T-helper 2 cell (primary cell): ENCODE measurements around the gene HPSE2.
"Not testable (repeated sequence)": the region's sequence is repeated elsewhere in the genome, so short reads cannot be mapped to it uniquely, and the experiment has no call there.

Experiments used
- DNase-seq, 5 experiments: peaks; one replicate each; pipeline versions ENCODE4 v3.0.0 to v3.0.0-alpha.2; 2012 to 2022

Gene HPSE2

DNA sequence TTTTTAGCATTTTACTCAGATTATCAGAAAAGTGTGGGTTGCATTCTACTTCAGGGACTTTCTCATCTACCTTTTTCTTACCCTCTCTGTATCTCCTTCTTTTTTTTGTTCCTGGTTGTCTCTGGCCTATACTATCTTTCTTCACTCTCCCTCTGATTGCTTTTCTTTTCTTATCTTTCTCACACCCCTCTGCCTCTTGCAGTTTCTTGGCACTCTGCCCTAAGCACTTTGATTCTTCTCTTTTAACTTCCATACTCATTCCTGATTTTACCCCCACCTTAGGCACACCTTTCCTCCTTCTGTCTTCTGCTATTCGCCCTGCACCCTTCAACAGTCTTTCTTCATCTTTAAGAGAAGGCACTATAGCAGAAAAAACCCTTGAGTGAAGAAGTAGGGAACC, 696.1 kb downstream of the HPSE2 start:
- DNase-seq, result no peak

- DNase-seq, result no peak
Observed at GRCh38 chr10:98538472-98538871, 697.2 kb downstream of the HPSE2 start.

DNA sequence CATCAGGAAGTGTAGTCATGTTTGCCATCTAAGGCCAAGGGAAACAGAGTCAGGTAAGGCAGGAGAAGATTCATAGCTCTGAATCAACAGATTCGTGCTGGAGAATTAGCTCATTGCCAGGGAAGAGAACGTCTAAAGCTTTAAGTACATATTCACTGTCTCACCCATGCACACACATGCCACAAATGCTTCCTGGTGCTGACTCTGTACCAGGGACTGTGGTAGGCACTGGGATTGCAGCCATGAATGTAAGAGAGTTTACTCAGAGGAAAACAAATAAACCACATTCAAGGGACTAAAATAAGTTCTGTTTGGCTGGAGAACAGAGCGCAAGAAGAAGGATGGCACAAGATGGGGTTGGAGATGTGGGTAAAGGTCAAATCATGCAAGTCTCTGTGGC, 699.1 kb downstream of the HPSE2 start:
- no peak for DNase-seq

GRCh38 chr10:98533746-98534445, 701.8 kb downstream of the HPSE2 start:
- no peak for DNase-seq

- DNase-seq, result no peak
Observed at GRCh38 chr10:98533241-98533640, 702.4 kb downstream of the HPSE2 start.

- no peak for DNase-seq
Observed at GRCh38 chr10:98528805-98529183, 706.9 kb downstream of the HPSE2 start.

- no peak for DNase-seq
Observed at GRCh38 chr10:98528166-98528804, 707.4 kb downstream of the HPSE2 start.

DNA sequence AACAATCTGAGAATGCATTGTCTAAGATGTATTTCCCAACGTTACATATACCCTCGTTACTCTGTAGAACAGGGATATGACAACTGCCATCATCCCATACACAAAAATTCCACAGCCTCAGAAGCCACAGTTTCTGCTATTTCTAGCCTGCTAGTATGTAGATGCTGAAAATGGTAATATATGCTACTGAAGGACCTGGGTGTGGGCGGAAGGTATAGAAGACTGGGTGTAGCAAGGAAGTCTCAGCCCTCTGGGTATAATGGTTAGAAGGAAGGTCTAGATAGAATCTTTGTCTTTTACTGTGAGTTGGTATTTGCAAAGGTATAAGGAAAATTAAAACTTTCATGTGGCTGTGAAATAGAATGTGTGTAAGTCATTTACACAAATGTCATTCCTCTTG, 709.7 kb downstream of the HPSE2 start:
- DNase-seq, result no peak

- DNase-seq, result no peak
Observed at GRCh38 chr10:98524124-98524523, 711.5 kb downstream of the HPSE2 start.

DNA sequence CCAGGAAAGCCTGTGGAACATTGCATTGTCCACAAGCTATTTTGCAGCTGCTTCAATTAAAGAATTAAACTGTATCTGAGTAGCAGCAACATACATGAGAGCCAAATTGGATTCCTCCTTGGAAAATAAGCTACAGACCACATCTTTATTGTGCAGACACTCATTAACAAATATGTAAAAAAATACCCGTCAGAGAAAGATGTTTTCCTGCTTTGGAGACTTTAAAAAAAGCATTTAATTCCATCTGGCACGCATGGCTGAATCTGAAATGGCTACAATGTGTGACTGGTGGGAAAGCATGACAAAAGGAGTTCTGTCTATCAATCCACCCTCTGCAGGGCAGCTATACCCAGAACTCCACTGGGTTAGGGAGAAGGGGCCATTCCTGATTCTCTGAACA, 715.8 kb downstream of the HPSE2 start:
- DNase-seq, result no peak

DNA sequence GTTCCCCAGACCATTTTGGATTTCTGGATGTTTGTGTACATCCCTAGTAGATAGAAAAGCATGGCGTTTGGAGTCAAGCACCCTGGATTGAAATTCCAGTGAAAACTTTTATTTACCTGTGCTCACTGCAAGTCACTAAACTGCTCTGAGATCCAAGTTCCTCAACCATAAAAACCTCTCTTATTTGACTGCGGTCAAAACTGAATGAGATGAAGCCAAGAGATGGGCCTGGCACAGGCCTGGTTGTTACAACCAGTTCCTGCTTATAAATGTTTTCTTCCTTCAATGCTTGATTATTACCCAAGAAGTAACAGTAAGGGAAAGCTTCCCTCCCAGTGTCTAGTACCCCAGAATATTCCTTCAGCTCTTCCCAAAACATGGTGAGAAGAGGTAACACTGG, 718.0 kb downstream of the HPSE2 start:
- no peak for DNase-seq

GRCh38 chr10:98516352-98516751, 719.3 kb downstream of the HPSE2 start:
- DNase-seq, result no peak

GRCh38 chr10:98513704-98514103, 721.9 kb downstream of the HPSE2 start:
- DNase-seq, result no peak

DNA sequence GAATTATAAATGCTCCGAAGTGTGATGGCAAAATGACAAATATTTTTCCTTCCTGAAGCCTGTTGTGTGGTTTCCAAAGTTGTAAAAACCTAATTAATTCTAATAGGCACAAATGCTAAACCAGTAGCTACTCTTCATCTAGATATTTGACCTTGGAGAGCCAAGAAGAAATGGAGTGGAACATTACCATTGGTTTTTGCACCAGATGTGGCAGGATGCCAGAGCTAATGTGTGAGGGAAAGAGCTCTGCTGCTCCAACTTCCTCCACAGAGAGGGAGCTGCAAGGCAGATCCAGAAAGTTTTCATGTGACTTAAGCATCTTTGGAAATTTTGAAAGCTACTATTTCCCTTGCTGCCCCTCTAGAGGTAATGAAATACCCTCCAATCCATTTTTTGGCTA, 723.8 kb downstream of the HPSE2 start:
- no peak for DNase-seq

DNA sequence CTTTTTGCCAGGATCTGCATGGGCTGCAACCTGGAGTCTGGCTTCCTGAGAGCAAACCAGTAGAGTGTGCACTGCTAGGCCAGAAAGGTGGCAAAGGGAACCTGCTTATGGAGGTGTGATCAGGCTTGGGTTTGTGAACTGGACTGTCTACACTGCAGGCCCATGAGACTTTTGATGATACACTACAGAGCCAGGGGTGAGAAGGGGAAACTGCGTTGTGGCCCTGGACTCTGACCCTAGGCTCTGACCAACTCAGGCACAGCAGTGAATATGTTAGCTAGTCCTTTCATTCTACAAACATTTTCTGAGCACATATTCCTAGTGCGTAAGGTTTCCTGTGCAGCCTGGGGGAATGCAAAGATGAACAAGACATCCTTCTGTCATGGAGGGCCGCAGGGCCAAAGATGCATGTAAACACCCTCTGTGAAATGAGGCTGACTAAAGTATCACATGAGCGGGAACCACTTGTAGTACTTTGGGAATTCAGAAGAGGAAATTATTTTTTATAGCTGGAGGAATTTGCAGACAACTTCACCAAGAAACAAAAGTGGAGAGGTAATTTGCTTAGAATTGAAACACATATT, 725.1 kb downstream of the HPSE2 start:
- no peak for DNase-seq

DNA sequence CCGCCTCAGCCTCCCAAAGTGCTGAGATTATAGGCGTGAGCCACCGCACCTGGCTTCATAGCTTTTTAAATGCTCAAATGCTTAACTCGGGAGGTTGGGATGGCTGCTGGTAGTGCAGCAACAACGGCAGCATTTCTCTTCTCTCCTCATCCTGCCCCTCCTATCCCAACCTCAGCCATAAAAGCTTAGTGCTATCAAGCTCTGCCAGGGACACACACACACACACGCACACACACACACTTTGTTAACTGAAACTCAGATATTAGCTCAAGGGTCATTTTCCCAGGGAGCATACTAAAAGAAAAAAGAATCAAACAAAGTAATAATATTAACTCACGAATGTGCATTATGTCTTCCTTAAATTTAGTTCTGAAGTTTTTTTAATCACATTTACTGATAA, 725.9 kb downstream of the HPSE2 start:
- DNase-seq, result no peak

DNA sequence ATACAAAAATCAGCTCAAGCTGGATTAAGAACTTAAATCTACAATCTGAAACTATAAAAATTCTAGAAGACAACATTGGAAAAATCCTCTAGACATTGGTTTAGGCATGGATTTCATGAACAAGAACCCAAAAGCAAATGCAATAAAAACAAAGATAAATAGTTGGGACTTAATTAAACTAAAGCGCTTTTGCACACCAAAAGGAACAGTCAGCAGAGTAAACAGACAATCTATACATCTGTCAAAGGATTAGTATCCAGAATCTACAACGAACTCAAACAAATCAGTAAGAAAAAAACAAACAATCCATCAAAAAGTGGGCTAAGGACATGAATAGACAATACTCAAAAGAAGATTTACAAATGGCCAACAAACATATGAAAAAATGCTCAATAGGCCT, 733.1 kb downstream of the HPSE2 start:
- not testable (repeated sequence) for DNase-seq

DNA sequence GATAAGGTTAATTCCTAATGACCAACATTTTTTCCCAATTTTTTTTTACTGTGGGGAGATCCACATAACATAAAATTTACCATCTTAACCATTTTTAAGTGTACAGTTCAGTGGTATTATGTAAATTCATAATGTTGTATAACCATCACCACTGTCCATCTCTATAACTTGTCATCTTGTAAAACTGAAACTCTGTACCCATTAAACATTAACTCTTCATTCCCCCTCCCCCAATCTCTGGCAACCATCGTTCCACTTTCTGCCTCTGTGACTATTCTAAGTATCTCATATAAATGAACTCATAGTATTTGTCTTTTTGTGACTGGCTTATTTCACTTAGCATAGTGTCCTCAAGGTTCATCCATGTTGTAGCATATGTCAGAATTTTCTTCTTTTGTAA, 742.9 kb downstream of the HPSE2 start:
- DNase-seq, result no peak

DNA sequence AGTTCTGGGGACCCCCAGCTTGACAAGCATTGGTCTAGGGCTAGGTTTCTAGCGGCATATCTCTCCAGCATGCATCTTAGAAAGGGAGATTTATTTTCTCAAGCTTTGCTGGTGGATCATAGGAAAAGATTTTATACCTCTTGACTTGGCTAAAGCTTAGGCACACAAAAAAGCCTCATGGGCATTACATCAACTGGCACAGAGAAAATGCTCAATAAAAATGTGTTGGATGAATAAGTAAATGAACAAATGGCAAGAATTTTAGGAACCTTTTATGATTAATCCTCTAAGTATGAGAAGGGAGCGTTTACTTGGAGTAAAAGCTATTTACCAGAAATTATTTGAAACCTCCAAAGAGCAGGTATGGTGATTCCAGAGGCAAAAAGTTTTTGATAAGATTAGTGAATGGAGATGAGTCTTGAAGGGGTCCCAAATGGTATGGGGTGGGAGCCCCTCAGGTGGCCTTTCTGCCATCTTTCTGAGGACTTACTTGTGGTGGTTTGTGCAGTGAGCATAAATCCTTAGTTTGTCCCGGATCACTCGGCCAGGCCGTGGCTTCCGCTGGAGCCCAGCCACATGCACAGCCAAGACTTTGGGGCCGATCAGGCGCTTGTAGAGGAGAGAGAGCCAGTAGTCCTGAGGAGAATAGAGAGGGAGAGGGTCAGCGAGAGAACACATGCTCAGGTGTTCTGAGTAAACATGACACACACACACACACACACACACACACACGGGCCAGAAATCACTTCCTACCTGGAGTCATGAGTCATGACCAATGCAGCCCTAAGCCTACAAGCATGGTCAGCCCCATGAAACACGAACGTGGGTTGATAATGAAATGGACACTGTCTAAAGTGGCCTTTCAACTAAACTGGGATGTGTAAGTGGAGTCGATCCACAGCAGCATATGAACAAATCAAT, 745.8 kb downstream of the HPSE2 start:
- DNase-seq, result no peak

- no peak for DNase-seq
Observed at GRCh38 chr10:98488669-98489430, 746.8 kb downstream of the HPSE2 start.

- no peak for DNase-seq
Observed at GRCh38 chr10:98487649-98488048, 748.0 kb downstream of the HPSE2 start.

- no peak for DNase-seq
Observed at GRCh38 chr10:98486421-98486820, 749.2 kb downstream of the HPSE2 start.

DNA sequence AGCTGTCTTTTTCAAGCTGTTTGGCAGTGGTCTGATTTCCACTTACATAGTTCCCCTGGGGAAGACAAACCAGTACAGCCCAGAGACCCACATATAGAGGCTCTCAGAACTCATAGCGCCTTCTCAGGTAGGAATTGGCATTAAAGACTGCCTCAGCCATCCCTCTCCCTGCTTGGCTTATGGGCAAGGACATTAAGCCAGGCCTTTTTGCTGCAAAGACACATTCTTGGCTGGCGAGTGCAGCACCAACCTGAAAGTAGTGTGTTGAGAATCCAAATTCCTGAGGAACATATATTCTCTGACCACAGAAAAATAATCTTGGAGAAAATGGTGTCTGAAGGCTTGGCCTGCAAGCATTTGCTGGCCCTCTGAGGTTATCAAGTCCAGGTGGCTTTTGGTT, 749.7 kb downstream of the HPSE2 start:
- DNase-seq, result no peak
